ENCODE measurements around the gene GFOD2.

DNA sequence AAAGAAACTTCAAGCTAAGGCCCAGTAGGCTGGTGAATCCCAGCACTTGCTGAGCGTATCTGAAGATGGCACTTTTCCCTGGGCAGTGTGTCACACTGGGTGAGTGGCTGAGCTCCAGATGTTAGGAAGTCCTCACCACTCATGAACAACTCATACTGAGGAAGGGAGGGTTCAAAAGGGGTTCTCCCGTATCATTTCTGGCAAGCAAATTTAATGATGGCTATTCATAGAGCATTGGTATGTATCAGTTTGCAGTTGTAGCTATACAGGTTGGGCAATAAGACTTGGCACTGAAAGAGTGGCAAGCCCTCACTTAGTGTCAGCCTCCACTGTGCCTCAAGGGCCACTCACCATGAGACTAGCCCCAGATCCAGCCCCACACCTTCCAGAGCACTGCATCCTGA is 10.7 kb downstream of the GFOD2 start:
- TF ChIP-seq, protein P1, sequence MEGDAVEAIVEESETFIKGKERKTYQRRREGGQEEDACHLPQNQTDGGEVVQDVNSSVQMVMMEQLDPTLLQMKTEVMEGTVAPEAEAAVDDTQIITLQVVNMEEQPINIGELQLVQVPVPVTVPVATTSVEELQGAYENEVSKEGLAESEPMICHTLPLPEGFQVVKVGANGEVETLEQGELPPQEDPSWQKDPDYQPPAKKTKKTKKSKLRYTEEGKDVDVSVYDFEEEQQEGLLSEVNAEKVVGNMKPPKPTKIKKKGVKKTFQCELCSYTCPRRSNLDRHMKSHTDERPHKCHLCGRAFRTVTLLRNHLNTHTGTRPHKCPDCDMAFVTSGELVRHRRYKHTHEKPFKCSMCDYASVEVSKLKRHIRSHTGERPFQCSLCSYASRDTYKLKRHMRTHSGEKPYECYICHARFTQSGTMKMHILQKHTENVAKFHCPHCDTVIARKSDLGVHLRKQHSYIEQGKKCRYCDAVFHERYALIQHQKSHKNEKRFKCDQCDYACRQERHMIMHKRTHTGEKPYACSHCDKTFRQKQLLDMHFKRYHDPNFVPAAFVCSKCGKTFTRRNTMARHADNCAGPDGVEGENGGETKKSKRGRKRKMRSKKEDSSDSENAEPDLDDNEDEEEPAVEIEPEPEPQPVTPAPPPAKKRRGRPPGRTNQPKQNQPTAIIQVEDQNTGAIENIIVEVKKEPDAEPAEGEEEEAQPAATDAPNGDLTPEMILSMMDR (IDR thresholded peaks at IDR 0.05) = no peak
- no peak for TF ChIP-seq POLR2A (IDR thresholded peaks at IDR 0.05)
- no peak for TF ChIP-seq EP300 (IDR thresholded peaks at IDR 0.05)
